GM12878 (cell line): ENCODE measurements around the gene ACE. TPM values are rescaled to one million over a fixed set of nuclear protein-coding genes. Genes with fewer than 3 reads are reported as not detected.

Source experiments
- ATAC-seq: fragments of 200-7000 bp; cut with Tn5 transposase; 3 replicates; pipeline ENCODE4 v1.9.1; 2020; ENCODE audit warnings: mild to moderate bottlenecking, moderate library complexity
- BruUV-seq: library from RNA; stranded (reverse); fragments of 400-500 nt; replicated peaks from 2 replicates; lab custom pipeline; 2021; lab: Mats Ljungman, UMichigan
- CTCF ChIA-PET: fragments of 300-600 bp; sonication (Branson Sonifier 250); formaldehyde crosslinking; extraction: SDS; loops from one replicate; lab custom pipeline; 2021; ENCODE audit warnings: inconsistent platforms; lab: Yijun Ruan, JAX
- POLR2A ChIA-PET: fragments of 350-600 bp; formaldehyde crosslinking; extraction: SDS; loops from one replicate; lab custom pipeline; 2021; ENCODE audit warnings: inconsistent platforms; lab: Charles Lee
- RAD21 ChIA-PET: fragments of 300-600 bp; sonication (Branson Sonifier 250); formaldehyde crosslinking; loops from one replicate; lab custom pipeline; 2023; ENCODE audit warnings: antibody characterized with exemption; ENCODE audit not compliant: unreplicated experiment; lab: Charles Lee
- SMC1A ChIA-PET: fragments of 300-600 bp; sonication (Branson Sonifier 250); formaldehyde crosslinking; loops from one replicate; lab custom pipeline; 2023; ENCODE audit not compliant: unreplicated experiment, uncharacterized antibody; lab: Charles Lee
- DNase-seq: peaks from one replicate; pipeline ENCODE4 v3.0.0-alpha.2; 2011; ENCODE audit warnings: low read depth, low spot score
- FAIRE-seq: peaks from 3 replicates; lab custom pipeline; 2011; peaks lifted over from hg19 to GRCh38; lab: Jason Lieb, UNC
- H2AFZ ChIP-seq: 2 replicates; pipeline ENCODE4 v1.6.0; 2011; ENCODE audit warnings: low read depth, low read length, control low read depth; ENCODE audit not compliant: control insufficient read depth
- H3K27ac ChIP-seq: 2 replicates; pipeline ENCODE4 v1.5.1; 2011; ENCODE audit warnings: control low read depth; ENCODE audit not compliant: control insufficient read depth, insufficient read depth
- H3K27me3 ChIP-seq, 2 experiments: replicated peaks in 1 of 2; 2 replicates each; pipeline versions ENCODE4 v1.6.0 to v1.6.1; 2011; ENCODE audit warnings: low read length in 1 of 2; ENCODE audit not compliant: control insufficient read depth in 2 of 2, insufficient read depth in 2 of 2
- H3K36me3 ChIP-seq, 2 experiments: 2 replicates each; pipeline ENCODE4 v1.5.1; 2011; ENCODE audit warnings: low read length in 1 of 2; ENCODE audit not compliant: control insufficient read depth in 2 of 2, insufficient read depth in 2 of 2
- H3K4me1 ChIP-seq: 2 replicates; pipeline ENCODE4 v1.6.1; 2011; ENCODE audit warnings: mild to moderate bottlenecking, low read length, moderate library complexity, mixed read lengths; ENCODE audit not compliant: control insufficient read depth, insufficient read depth
- H3K4me2 ChIP-seq: 2 replicates; pipeline ENCODE4 v1.6.0; 2011; ENCODE audit warnings: control low read depth; ENCODE audit not compliant: control insufficient read depth, insufficient read depth
- H3K4me3 ChIP-seq: fragments of 200-600 bp; sonication (generic); 2 replicates; pipeline ENCODE4 v1.5.1; 2016
- H3K79me2 ChIP-seq: 2 replicates; pipeline ENCODE4 v1.6.0; 2011; ENCODE audit warnings: low read length; ENCODE audit not compliant: control insufficient read depth, insufficient read depth
- H3K9ac ChIP-seq: 2 replicates; pipeline ENCODE4 v1.8.0; 2011; ENCODE audit warnings: low read length, control low read depth, mixed read lengths; ENCODE audit not compliant: control insufficient read depth, insufficient read depth
- H3K9me3 ChIP-seq: replicated peaks from 3 replicates; pipeline ENCODE4 v1.5.1; 2011; ENCODE audit warnings: mild to moderate bottlenecking, low read length; ENCODE audit not compliant: control insufficient read depth, insufficient read depth
- H4K20me1 ChIP-seq: 2 replicates; pipeline ENCODE4 v1.6.0; 2011; ENCODE audit not compliant: control insufficient read depth, insufficient read depth
- ATF3 ChIP-seq: IDR thresholded peaks from 2 replicates; pipeline ENCODE4 v1.6.1; 2011; ENCODE audit warnings: low read depth, mild to moderate bottlenecking, low read length, moderate library complexity, borderline replicate concordance; ENCODE audit errors: extremely low read depth
- BMI1 ChIP-seq: fragments of 450-650 bp; IDR thresholded peaks from 2 replicates; pipeline ENCODE4 v1.6.1; 2016; ENCODE audit warnings: mild to moderate bottlenecking, moderate library complexity, borderline replicate concordance
- CHD4 ChIP-seq: fragments of 200-600 bp; sonication (generic); IDR thresholded peaks from 2 replicates; pipeline ENCODE4 v1.6.1; 2016; ENCODE audit warnings: mild to moderate bottlenecking
- CREM ChIP-seq: IDR thresholded peaks from 2 replicates; pipeline ENCODE4 v1.6.1; 2014; ENCODE audit warnings: antibody characterized with exemption, low read depth
- E2F4 ChIP-seq: IDR thresholded peaks from 2 replicates; pipeline ENCODE4 v1.6.1; 2012; ENCODE audit warnings: low read depth, low read length, improper control_type of control experiment
- EZH2 ChIP-seq: IDR thresholded peaks from 2 replicates; pipeline ENCODE4 v1.6.1; 2012; ENCODE audit warnings: low read depth, mild to moderate bottlenecking, control low read depth, inconsistent platforms, low read length, borderline replicate concordance; ENCODE audit not compliant: control insufficient read depth
- HDAC2 ChIP-seq: fragments of 200-600 bp; sonication (generic); IDR thresholded peaks from 2 replicates; pipeline ENCODE4 v1.6.1; 2017
- HDGF ChIP-seq: fragments of 450-650 bp; IDR thresholded peaks from 2 replicates; pipeline ENCODE4 v1.6.1; 2016; ENCODE audit warnings: antibody characterized with exemption
- KAT2A ChIP-seq: conservative IDR thresholded peaks from 2 replicates; pipeline ENCODE4 v1.6.1; 2011; ENCODE audit warnings: low read depth, low read length; ENCODE audit not compliant: control insufficient read depth
- NR2C1 ChIP-seq: fragments of 450-650 bp; IDR thresholded peaks from 2 replicates; pipeline ENCODE4 v1.6.1; 2017; ENCODE audit warnings: antibody characterized with exemption, mild to moderate bottlenecking, moderate library complexity
- SIX5 ChIP-seq: IDR thresholded peaks from 2 replicates; pipeline ENCODE4 v1.6.1; 2011; ENCODE audit warnings: mild to moderate bottlenecking, low read depth, low read length, moderate library complexity; ENCODE audit not compliant: severe bottlenecking
- USF1 ChIP-seq: IDR thresholded peaks from 2 replicates; pipeline ENCODE4 v1.6.1; 2011; ENCODE audit warnings: borderline replicate concordance, low read depth, mild to moderate bottlenecking, moderate library complexity, mixed read lengths, low read length; ENCODE audit not compliant: insufficient read depth; ENCODE audit errors: extremely low read length
- WGBS: methylation state at CpG from one replicate; pipeline ENCODE4 v1.1.6; 2016; ENCODE audit warnings: low lambda C conversion rate; ENCODE audit not compliant: insufficient replicate concordance, insufficient coverage; ENCODE audit errors: missing lambda C conversion rate; 5-methylcytosine and 5-hydroxymethylcytosine counted together
- in situ Hi-C: fragments of 300-500 bp; cut with MboI; formaldehyde crosslinking; loops from 9 replicates; pipeline ENCODE4 v1.14.3; 2018; ENCODE audit warnings: mixed read lengths
- intact Hi-C: fragments of 100-400 bp; cut with micrococcal nuclease; formaldehyde crosslinking; loops from one replicate; pipeline ENCODE4 v1.14.2; 2022; ENCODE audit not compliant: unreplicated experiment
- polyA plus RNA-seq, 11 experiments: library from polyadenylated mRNA; depleted of rRNA in 4 of 11; unstranded in 6 of 11; stranded (reverse) in 5 of 11; fragments of >200 nt; fragmentation: Nextera tagmentation in 4 of 11; fragmentation: Illumina TruSeq in 1 of 11; extraction: Ambion mirVana in 4 of 11; extraction: Trizol in 1 of 11; gene quantifications; 1 replicate in 1 of 11; 2 replicates in 10 of 11; pipeline versions ENCODE4 v1.2.1 to v1.2.3, GENCODE V29; 2011 to 2016; ENCODE audit warnings: inconsistent platforms in 2 of 11, missing spikeins in 2 of 11, low read depth in 1 of 11
- total RNA-seq, 4 experiments: library from RNA; depleted of rRNA in 3 of 4; stranded (reverse); fragments of >200 nt in 3 of 4; fragmentation: Illumina TruSeq in 1 of 4; extraction: Trizol in 1 of 4; gene quantifications; 2 replicates each; pipeline versions ENCODE4 v1.2.1 to v1.2.3, GENCODE V29; 2013 to 2021
- TF ChIP-seq, protein P1 (sequence below), 3 experiments: IDR thresholded peaks in 2 of 3; conservative IDR thresholded peaks in 1 of 3; 2 replicates each; pipeline ENCODE4 v1.5.1; 2011; ENCODE audit warnings: low read depth in 3 of 3, low read length in 3 of 3, mild to moderate bottlenecking in 3 of 3, control low read depth in 2 of 3, moderate library complexity in 2 of 3, inconsistent platforms in 1 of 3, mixed read lengths in 1 of 3; ENCODE audit not compliant: control insufficient read depth in 2 of 3, insufficient read depth in 1 of 3; ENCODE audit errors: extremely low read depth in 1 of 3
- TF ChIP-seq, protein P2 (sequence below): fragments of 450-650 bp; IDR thresholded peaks from 2 replicates; pipeline ENCODE4 v1.6.1; 2017; ENCODE audit warnings: low read depth, mild to moderate bottlenecking, moderate library complexity

ACE gene
- total and polyA plus RNA-seq, 10 of the 15 experiments (the other 5 are each of a cell fraction or from before 2014, with no cell fraction given) = 0.46 TPM; not detected in 9

- TF ChIP-seq HDGF = no peak
These were observed 1.1 kb upstream of the ACE start (continued) for GRCh38 chr17:63475491-63476412.

- peak overlapping the region; percentile 50; the same call in 1 of the 2 replicates for H3K4me3 ChIP-seq
- H2AFZ ChIP-seq = no peak overlapping the region
- peak overlapping the region; percentile 74; the same call in 1 of the 2 replicates for H3K4me2 ChIP-seq
- in situ Hi-C loops (loop anchor here (5.0 kb wide), 1 partner anchor 54 kb away; no protein-coding TSS in a partner anchor), intact Hi-C loops (loop anchor here (5.0 kb wide), 1 partner anchor 34 kb away; no protein-coding TSS in a partner anchor)
- ChIA-PET SMC1A (no interaction called here), CTCF (interaction anchor here (1.2 to 7.0 kb wide), 3 partner anchors 32 to 135 kb away, joined by 3 to 104 read pairs (median 4); no protein-coding TSS in a partner anchor), RAD21 (interaction anchor here (6.5 kb wide), 1 partner anchor 48 kb away, joined by 75 read pairs; no protein-coding TSS in a partner anchor), POLR2A (no interaction called here)
- H3K79me2 ChIP-seq = no peaks in the 10 kb centered on the region
- no TSS peak for BruUV-seq
- FAIRE-seq = no peak
- peaks cover 5% of the 10 kb centered on the region for H3K4me1 ChIP-seq
- peaks cover 9 to 13% of the 10 kb centered on the region in 2 experiments for H3K27me3 ChIP-seq
- no peak overlapping the region for H3K27ac ChIP-seq
- H4K20me1 ChIP-seq = no peaks in the 10 kb centered on the region
- no peaks in the 10 kb centered on the region for H3K36me3 ChIP-seq
- no peak for DNase-seq
- no peaks in the 10 kb centered on the region for H3K9me3 ChIP-seq
- no peak overlapping the region for H3K9ac ChIP-seq
- ATAC-seq = no peak; the same call in 2 of the 3 replicates
- 13% methylated on average over 4 of the region's 36 CpGs for WGBS
- no peak for TF ChIP-seq HDAC2
- TF ChIP-seq ATF3 = no peak
- TF ChIP-seq BMI1 = no peak
- TF ChIP-seq USF1 = no peak
- no peak for TF ChIP-seq EZH2
- TF ChIP-seq KAT2A = no peak
- no peak for TF ChIP-seq CREM
- no peak for TF ChIP-seq NR2C1
- no peak for TF ChIP-seq SIX5
- TF ChIP-seq, protein P1, sequence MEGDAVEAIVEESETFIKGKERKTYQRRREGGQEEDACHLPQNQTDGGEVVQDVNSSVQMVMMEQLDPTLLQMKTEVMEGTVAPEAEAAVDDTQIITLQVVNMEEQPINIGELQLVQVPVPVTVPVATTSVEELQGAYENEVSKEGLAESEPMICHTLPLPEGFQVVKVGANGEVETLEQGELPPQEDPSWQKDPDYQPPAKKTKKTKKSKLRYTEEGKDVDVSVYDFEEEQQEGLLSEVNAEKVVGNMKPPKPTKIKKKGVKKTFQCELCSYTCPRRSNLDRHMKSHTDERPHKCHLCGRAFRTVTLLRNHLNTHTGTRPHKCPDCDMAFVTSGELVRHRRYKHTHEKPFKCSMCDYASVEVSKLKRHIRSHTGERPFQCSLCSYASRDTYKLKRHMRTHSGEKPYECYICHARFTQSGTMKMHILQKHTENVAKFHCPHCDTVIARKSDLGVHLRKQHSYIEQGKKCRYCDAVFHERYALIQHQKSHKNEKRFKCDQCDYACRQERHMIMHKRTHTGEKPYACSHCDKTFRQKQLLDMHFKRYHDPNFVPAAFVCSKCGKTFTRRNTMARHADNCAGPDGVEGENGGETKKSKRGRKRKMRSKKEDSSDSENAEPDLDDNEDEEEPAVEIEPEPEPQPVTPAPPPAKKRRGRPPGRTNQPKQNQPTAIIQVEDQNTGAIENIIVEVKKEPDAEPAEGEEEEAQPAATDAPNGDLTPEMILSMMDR (IDR thresholded peaks at IDR 0.05 in 2 of 3, conservative IDR thresholded peaks at IDR 0.05 in 1 of 3; ENCODE audit: control insufficient read depth in 2 of 3, extremely low read depth in 1 of 3, insufficient read depth in 1 of 3, low read depth in 3 of 3, low read length in 3 of 3) = no peak
- TF ChIP-seq, protein P2, sequence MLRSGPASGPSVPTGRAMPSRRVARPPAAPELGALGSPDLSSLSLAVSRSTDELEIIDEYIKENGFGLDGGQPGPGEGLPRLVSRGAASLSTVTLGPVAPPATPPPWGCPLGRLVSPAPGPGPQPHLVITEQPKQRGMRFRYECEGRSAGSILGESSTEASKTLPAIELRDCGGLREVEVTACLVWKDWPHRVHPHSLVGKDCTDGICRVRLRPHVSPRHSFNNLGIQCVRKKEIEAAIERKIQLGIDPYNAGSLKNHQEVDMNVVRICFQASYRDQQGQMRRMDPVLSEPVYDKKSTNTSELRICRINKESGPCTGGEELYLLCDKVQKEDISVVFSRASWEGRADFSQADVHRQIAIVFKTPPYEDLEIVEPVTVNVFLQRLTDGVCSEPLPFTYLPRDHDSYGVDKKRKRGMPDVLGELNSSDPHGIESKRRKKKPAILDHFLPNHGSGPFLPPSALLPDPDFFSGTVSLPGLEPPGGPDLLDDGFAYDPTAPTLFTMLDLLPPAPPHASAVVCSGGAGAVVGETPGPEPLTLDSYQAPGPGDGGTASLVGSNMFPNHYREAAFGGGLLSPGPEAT = no peak
- TF ChIP-seq CHD4 = no peak
- TF ChIP-seq E2F4 = no peak
These were observed 405 bp upstream of the ACE start for GRCh38 chr17:63476459-63476853.
